AG10803 (cell line): ENCODE results near the gene PCDHA8.
"Not testable (repeated sequence)": the region's sequence is repeated elsewhere in the genome, so short reads cannot be mapped to it uniquely, and the experiment has no call there.

Experiments used
- DNase-seq: peaks from one replicate; pipeline ENCODE4 v3.0.0; 2010; ENCODE audit warnings: low read depth
- H3K4me3 ChIP-seq: 2 replicates; pipeline ENCODE4 v1.5.1; 2011; ENCODE audit warnings: mild to moderate bottlenecking, low read length, control low read depth
- CTCF ChIP-seq: conservative IDR thresholded peaks from 2 replicates; pipeline ENCODE4 v1.5.1; 2011; ENCODE audit warnings: mild to moderate bottlenecking, low read length, control low read depth, inconsistent platforms

PCDHA8 gene

GRCh38 chr5:140823475-140823874 is 17.5 kb upstream of the PCDHA8 start:
- DNase-seq, result no peak
- TF ChIP-seq CTCF, result no peak
- no peak overlapping the region for H3K4me3 ChIP-seq

- TF ChIP-seq CTCF, result 0 out of 2 replicates have a peak, but pooled peaks have one; percentile 15
- no peak within 1 kb of the TSS; the same call in 1 of the 2 replicates for H3K4me3 ChIP-seq
- DNase-seq, result no peak
Observed at GRCh38 chr5:140827704-140828361, 13.2 kb upstream of the PCDHA8 start, which contains the start of gene PCDHA6. Gene PCDHA6, plus strand, starts transcription at chr5:140827960. Its CDS starts 132 bp downstream, at chr5:140828092.

- no peak for DNase-seq
- TF ChIP-seq CTCF, result no peak
- H3K4me3 ChIP-seq, result no peak overlapping the region
Observed at GRCh38 chr5:140828362-140828737, 12.6 kb upstream of the PCDHA8 start.

- not testable (repeated sequence) for H3K4me3 ChIP-seq, DNase-seq
Observed at GRCh38 chr5:140829511-140830501, 11.2 kb upstream of the PCDHA8 start.

- TF ChIP-seq CTCF, result peak; percentile 18; the same call in 1 of the 2 replicates
- peak; percentile 35 for DNase-seq
- peak within 1 kb of the TSS; percentile 32 for H3K4me3 ChIP-seq
Observed at GRCh38 chr5:140833993-140834392, 7.0 kb upstream of the PCDHA8 start, which contains the start of gene PCDHA7. Gene PCDHA7, plus strand, starts transcription at chr5:140834269. Its CDS starts 115 bp downstream, at chr5:140834384.

GRCh38 chr5:140834439-140835008 is 6.5 kb upstream of the PCDHA8 start:
- H3K4me3 ChIP-seq, result peak overlapping the region; percentile 32
- DNase-seq, result not testable (repeated sequence)

- DNase-seq, result no peak
- H3K4me3 ChIP-seq, result no peak overlapping the region
- TF ChIP-seq CTCF, result no peak
Observed at GRCh38 chr5:140835622-140836510, 5.1 kb upstream of the PCDHA8 start.
